WTC11 (cell line): ENCODE results near the gene C17orf75. TPM values are rescaled to one million over a fixed set of nuclear protein-coding genes. Genes with fewer than 3 reads are reported as not detected.

Source experiments
- ATAC-seq: fragments of 200-7000 bp; cut with Tn5 transposase; 2 replicates; pipeline ENCODE4 v1.10.0; 2021; ENCODE audit warnings: mild to moderate bottlenecking, moderate library complexity
- CTCF ChIA-PET: fragments of 300-600 bp; sonication (Branson Sonifier 250); formaldehyde crosslinking; loops from one replicate; lab custom pipeline; 2021; ENCODE audit warnings: antibody characterized with exemption; lab: Charles Lee
- POLR2A ChIA-PET: fragments of 350-600 bp; sonication (Branson Sonifier 250); formaldehyde crosslinking; loops from one replicate; lab custom pipeline; 2021; ENCODE audit warnings: antibody characterized with exemption; lab: Charles Lee
- DNase-seq: peaks from one replicate; pipeline ENCODE4 v3.0.0; 2021; ENCODE audit warnings: low spot score
- H3K27ac Mint-ChIP-seq: 2 replicates; pipeline ENCODE4 v1.8.0; 2021; ENCODE audit warnings: mixed read lengths
- H3K27me3 Mint-ChIP-seq: 2 replicates; pipeline ENCODE4 v1.8.0; 2021; ENCODE audit warnings: low read depth, mild to moderate bottlenecking, moderate library complexity, mixed read lengths
- H3K36me3 Mint-ChIP-seq: 2 replicates; pipeline ENCODE4 v1.8.0; 2021; ENCODE audit warnings: mixed read lengths
- H3K4me1 Mint-ChIP-seq: 2 replicates; pipeline ENCODE4 v1.8.0; 2022; ENCODE audit warnings: mixed read lengths
- H3K4me3 Mint-ChIP-seq: 2 replicates; pipeline ENCODE4 v1.8.0; 2021; ENCODE audit warnings: mild to moderate bottlenecking, moderate library complexity, mixed read lengths
- H3K9me3 Mint-ChIP-seq: 2 replicates; pipeline ENCODE4 v1.8.0; 2021; ENCODE audit warnings: mixed read lengths
- AFF4 ChIP-seq: sonication (generic); formaldehyde crosslinking; IDR thresholded peaks from 2 replicates; pipeline ENCODE4 v1.8.1; 2023; ENCODE audit warnings: mild to moderate bottlenecking, missing genetic modification reagents, borderline replicate concordance
- ARID4B ChIP-seq: sonication (generic); formaldehyde crosslinking; IDR thresholded peaks from 2 replicates; pipeline ENCODE4 v1.8.0; 2023; ENCODE audit warnings: missing genetic modification reagents, mild to moderate bottlenecking, borderline replicate concordance
- CREB1 ChIP-seq: sonication (generic); formaldehyde crosslinking; IDR thresholded peaks from 2 replicates; pipeline ENCODE4 v1.8.0; 2023; ENCODE audit warnings: mild to moderate bottlenecking, missing genetic modification reagents
- E2F4 ChIP-seq: sonication (generic); formaldehyde crosslinking; IDR thresholded peaks from 2 replicates; pipeline ENCODE4 v1.8.1; 2022; ENCODE audit warnings: low read depth, mild to moderate bottlenecking, moderate library complexity, missing genetic modification reagents, borderline replicate concordance
- ERG ChIP-seq: fragments of 250-450 bp; sonication (Bioruptor Pico); IDR thresholded peaks from 2 replicates; pipeline ENCODE4 v1.8.0; 2021; ENCODE audit warnings: mild to moderate bottlenecking
- FOXP4 ChIP-seq: sonication (generic); formaldehyde crosslinking; IDR thresholded peaks from 2 replicates; pipeline ENCODE4 v1.8.0; 2022; ENCODE audit warnings: mild to moderate bottlenecking, missing genetic modification reagents
- HMGA2 ChIP-seq: fragments of 250-450 bp; sonication (Bioruptor Pico); IDR thresholded peaks from 2 replicates; pipeline ENCODE4 v1.4.0; 2021; ENCODE audit warnings: mild to moderate bottlenecking, moderate library complexity
- KAT7 ChIP-seq: sonication (generic); formaldehyde crosslinking; IDR thresholded peaks from 2 replicates; pipeline ENCODE4 v1.8.1; 2023; ENCODE audit warnings: missing genetic modification reagents, mild to moderate bottlenecking, borderline replicate concordance
- MLX ChIP-seq: sonication (generic); formaldehyde crosslinking; IDR thresholded peaks from 2 replicates; pipeline ENCODE4 v1.8.1; 2023; ENCODE audit warnings: mild to moderate bottlenecking, missing genetic modification reagents, moderate library complexity
- NFE2L1 ChIP-seq: sonication (generic); formaldehyde crosslinking; IDR thresholded peaks from 2 replicates; pipeline ENCODE4 v1.8.1; 2023; ENCODE audit warnings: missing genetic modification reagents
- NR2C2 ChIP-seq: sonication (generic); formaldehyde crosslinking; IDR thresholded peaks from 2 replicates; pipeline ENCODE4 v1.8.0; 2022; ENCODE audit warnings: mild to moderate bottlenecking, missing genetic modification reagents
- SP1 ChIP-seq: sonication (generic); formaldehyde crosslinking; conservative IDR thresholded peaks from 2 replicates; pipeline ENCODE4 v1.8.1; 2022; ENCODE audit warnings: missing genetic modification reagents
- TEAD1 ChIP-seq: sonication (generic); formaldehyde crosslinking; IDR thresholded peaks from 2 replicates; pipeline ENCODE4 v1.8.0; 2022; ENCODE audit warnings: mild to moderate bottlenecking, missing genetic modification reagents
- ZBTB21 ChIP-seq: sonication (generic); formaldehyde crosslinking; IDR thresholded peaks from 2 replicates; pipeline ENCODE4 v1.8.1; 2023; ENCODE audit warnings: mild to moderate bottlenecking, missing genetic modification reagents, borderline replicate concordance
- ZNF317 ChIP-seq: sonication (generic); formaldehyde crosslinking; IDR thresholded peaks from 2 replicates; pipeline ENCODE4 v1.8.1; 2023; ENCODE audit warnings: low read depth, mild to moderate bottlenecking, moderate library complexity, missing genetic modification reagents, borderline replicate concordance
- ZNF396 ChIP-seq: fragments of 250-450 bp; sonication (Bioruptor Pico); IDR thresholded peaks from 2 replicates; pipeline ENCODE4 v1.8.0; 2021; ENCODE audit warnings: mild to moderate bottlenecking, moderate library complexity, borderline replicate concordance
- ZNF671 ChIP-seq: fragments of 250-450 bp; sonication (Bioruptor Pico); IDR thresholded peaks from 2 replicates; pipeline ENCODE4 v1.8.0; 2021; ENCODE audit warnings: mild to moderate bottlenecking
- total RNA-seq: library from RNA; stranded (reverse); gene quantifications from 3 replicates; pipeline ENCODE4 v1.2.3, GENCODE V29; 2021

The C17orf75 gene
- total RNA-seq, 1 experiment from 2014 or later: 35.5 TPM

GRCh38 chr17:32286518-32286900 lies 55.5 kb downstream of the C17orf75 start:
- H3K4me3 Mint-ChIP-seq: no peak overlapping the region
- TF ChIP-seq ZNF317 (CRISPR knock-in tag) (no peak), SP1 (no peak), NFE2L1 (CRISPR knock-in tag) (no peak), HMGA2 (CRISPR knock-in tag) (no peak), FOXP4 (CRISPR knock-in tag) (no peak), ARID4B (CRISPR knock-in tag) (no peak), MLX (CRISPR knock-in tag) (no peak), ZNF396 (CRISPR knock-in tag) (no peak), TEAD1 (CRISPR knock-in tag) (no peak), ERG (CRISPR knock-in tag) (no peak), NR2C2 (CRISPR knock-in tag) (no peak), AFF4 (CRISPR knock-in tag) (no peak), ZNF671 (no peak), KAT7 (CRISPR knock-in tag) (no peak), E2F4 (CRISPR knock-in tag) (no peak), CREB1 (CRISPR knock-in tag) (no peak), ZBTB21 (no peak)
- TF ChIP-seq, all 79 proteins: peak for 0
- Mint-ChIP-seq H3K4me1 (peaks cover 63% of the 10 kb centered on the region), H3K27ac (no peak overlapping the region; the same call in 1 of the 2 replicates), H3K9me3 (no peaks in the 10 kb centered on the region), H3K27me3 (no peaks in the 10 kb centered on the region; the same call in 1 of the 2 replicates), H3K36me3 (no peaks in the 10 kb centered on the region)
- DNase-seq (no peak), ATAC-seq (no peak)
- POLR2A ChIA-PET: no interaction called here
- CTCF ChIA-PET: interaction anchor here (1.0 to 3.3 kb wide), 3 partner anchors 10 to 33 kb away, joined by 5 to 28 read pairs (median 8); no protein-coding TSS in a partner anchor
